ENCODE measurements around the gene CIB2.

- TF ChIP-seq CTCF (IDR thresholded peaks at IDR 0.05) (no peak), POLR2A (IDR thresholded peaks at IDR 0.05) (no peak)
These were observed 63.7 kb downstream of the CIB2 start for GRCh38 chr15:78067328-78068228.

Measured in Peyer's patch (tissue), 4 donors.